SKM-1 treated with dmso at 0.1 percent for 144 hours (cell line): Measurements from ENCODE around the gene SLITRK5.

Experiments
- DNase-seq: peaks from one replicate; lab custom pipeline; 2025; ENCODE audit not compliant: unreplicated experiment; lab: John Stamatoyannopoulos, UW

Gene SLITRK5, protein sequence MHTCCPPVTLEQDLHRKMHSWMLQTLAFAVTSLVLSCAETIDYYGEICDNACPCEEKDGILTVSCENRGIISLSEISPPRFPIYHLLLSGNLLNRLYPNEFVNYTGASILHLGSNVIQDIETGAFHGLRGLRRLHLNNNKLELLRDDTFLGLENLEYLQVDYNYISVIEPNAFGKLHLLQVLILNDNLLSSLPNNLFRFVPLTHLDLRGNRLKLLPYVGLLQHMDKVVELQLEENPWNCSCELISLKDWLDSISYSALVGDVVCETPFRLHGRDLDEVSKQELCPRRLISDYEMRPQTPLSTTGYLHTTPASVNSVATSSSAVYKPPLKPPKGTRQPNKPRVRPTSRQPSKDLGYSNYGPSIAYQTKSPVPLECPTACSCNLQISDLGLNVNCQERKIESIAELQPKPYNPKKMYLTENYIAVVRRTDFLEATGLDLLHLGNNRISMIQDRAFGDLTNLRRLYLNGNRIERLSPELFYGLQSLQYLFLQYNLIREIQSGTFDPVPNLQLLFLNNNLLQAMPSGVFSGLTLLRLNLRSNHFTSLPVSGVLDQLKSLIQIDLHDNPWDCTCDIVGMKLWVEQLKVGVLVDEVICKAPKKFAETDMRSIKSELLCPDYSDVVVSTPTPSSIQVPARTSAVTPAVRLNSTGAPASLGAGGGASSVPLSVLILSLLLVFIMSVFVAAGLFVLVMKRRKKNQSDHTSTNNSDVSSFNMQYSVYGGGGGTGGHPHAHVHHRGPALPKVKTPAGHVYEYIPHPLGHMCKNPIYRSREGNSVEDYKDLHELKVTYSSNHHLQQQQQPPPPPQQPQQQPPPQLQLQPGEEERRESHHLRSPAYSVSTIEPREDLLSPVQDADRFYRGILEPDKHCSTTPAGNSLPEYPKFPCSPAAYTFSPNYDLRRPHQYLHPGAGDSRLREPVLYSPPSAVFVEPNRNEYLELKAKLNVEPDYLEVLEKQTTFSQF

DNA sequence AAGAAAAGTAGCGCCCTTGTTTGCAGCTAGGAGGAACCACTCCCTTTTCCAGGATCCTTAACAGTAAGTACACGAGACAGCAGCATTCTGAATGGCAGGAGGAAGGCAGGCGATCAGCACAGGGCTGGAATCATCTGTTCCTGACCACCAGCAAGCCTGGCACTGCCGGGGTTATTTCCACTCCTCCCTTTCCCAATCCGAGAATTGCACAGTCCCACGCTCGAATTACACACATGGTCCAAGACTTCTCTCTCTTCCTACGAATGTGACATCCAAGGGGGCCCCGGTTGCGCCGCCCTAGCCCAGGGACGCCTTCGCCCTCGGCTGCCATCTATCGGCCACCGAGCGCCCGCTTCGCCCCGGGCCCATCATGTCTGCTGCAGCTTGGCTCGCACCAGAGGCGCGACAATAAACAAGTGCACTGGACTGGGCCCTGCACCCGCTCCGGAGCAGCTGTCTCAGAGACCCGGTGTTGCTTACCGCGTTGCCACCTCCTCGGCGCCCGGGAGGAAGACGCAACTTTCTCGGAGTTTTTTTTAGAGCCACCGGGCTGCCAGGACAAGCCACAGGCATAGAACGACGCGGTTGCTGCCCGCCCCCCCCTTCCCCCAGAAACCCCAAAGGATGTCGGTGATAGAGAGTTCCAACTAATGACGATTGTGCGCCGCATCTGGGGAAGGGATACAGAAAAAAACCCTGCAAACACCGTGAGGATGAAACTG, at the start of gene SLITRK5:
Gene SLITRK5 (plus strand): TSS at position 341 of the 722 bp plus-strand sequence. CDS start 4,018 bp downstream, outside the sequence.
- peak; percentile 74 for DNase-seq

DNA sequence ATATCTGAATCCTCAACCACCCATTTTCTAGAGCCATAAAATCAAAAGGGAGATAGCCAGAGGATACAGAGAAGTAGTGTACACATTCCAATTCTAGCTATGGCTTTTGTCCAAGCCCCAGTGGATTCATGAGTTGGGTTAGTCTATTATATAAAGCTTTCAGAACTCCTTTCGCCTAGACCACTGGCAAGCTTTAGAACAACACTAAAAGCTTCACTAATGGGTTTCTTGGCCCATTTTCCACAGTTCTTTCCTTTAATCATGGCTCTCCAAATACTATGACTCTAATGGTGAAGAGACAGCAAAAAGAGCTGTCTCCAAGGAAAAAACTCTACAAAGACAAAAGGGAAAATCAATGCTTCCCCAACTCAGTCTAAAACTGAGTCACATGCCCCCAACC, 48.2 kb upstream of the SLITRK5 start:
- no peak for DNase-seq

DNA sequence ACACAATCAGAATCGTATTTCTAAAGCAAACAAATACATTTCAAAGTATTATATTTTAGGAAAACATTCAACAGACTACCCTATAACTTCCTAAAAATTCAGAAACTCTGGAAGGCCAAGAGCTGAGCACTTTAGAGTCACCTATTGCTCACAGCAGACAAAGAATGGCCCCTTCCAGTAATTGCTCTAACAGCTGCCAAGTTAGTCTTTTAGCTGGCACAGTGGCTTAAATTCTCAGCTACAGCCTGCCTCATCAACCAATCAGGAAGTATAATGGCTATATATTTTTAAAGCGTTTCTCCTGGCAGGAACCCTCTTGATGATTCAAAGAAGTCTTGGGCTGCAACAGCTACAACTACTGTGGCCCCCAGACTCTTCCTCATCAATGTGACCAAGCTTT, 14.9 kb upstream of the SLITRK5 start:
- no peak for DNase-seq

DNA sequence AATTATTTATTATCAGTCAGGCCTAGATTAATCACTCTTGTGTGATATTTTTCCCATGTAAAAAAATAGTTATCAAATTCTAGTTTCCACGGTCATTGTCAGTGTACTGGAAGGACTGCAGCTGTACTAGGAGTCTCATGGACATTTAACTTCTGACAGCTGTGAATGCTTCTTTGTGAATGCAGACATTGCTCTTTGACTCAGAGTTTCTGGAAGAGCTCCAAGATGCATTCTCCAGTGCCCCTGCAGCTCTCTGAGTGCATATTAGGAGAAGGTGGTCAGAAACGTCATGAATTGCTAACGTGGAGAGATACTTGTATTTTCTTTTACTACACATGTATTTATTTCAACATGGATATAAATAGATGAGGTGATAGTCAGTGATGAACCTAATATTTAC, 9.7 kb upstream of the SLITRK5 start:
- no peak for DNase-seq

DNA sequence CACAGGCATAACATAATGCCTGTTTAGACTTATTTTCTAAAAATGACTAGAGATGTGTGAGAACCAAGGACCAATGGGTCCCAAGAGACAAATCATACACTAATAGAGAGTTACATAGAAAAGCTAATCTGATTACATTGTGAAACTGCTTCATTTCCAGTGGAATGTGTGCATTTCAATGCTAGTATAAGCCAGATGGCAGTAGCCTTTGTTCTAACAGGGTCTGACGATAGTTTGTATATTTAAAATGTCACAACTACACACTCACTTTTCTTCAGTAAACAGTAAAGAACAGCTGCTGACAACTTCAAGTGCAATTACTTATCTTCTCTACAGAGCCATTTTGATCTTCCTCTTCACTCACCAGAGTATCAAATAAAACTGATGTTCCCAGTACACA, 4.3 kb upstream of the SLITRK5 start:
- DNase-seq = no peak

DNA sequence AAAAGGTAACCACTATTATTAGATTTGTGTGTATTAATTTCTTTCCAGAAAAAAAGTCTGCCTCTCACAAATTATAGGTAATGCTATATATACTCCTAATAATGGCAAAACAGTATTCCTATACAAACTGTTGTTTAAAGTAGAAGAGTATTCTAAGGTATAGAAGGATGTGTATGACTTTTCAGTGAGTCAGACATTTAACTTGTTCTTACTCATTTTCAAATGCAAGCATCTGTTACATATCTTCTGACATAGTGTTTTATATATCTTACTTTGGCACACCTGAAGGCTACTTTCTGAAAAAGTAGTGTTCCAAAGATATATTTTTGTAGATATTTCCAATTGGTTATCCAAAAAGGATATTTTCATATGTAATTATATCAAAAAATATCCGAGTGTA, 3.5 kb upstream of the SLITRK5 start:
- no peak for DNase-seq

DNA sequence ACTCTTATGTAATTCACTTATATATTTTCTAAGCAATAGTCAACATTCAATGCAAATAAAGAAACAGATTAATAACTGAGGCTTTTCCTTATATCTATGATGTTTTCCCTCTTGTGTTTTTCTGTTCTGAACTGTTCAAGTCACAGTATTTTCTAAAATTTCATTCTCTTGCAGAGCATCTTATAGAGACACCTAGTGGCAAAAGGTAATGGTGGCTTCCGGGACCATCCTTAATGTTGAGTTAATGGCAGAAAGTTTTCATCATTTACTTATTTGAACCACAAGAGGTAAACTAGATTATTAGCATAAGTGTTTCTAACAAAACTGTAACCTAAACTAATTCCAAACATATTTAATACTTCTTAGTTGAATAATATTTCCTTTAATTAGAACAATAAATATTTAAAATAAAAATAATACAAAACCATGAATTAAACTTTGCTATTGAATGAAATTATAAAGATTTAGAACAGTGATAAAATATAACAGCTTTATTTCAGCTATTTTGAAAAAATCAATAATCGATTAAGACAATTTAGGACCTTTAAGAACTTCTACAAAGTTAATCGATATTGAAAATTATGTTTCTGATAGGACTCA, 1.7 kb upstream of the SLITRK5 start:
- peak; percentile 61 for DNase-seq

DNA sequence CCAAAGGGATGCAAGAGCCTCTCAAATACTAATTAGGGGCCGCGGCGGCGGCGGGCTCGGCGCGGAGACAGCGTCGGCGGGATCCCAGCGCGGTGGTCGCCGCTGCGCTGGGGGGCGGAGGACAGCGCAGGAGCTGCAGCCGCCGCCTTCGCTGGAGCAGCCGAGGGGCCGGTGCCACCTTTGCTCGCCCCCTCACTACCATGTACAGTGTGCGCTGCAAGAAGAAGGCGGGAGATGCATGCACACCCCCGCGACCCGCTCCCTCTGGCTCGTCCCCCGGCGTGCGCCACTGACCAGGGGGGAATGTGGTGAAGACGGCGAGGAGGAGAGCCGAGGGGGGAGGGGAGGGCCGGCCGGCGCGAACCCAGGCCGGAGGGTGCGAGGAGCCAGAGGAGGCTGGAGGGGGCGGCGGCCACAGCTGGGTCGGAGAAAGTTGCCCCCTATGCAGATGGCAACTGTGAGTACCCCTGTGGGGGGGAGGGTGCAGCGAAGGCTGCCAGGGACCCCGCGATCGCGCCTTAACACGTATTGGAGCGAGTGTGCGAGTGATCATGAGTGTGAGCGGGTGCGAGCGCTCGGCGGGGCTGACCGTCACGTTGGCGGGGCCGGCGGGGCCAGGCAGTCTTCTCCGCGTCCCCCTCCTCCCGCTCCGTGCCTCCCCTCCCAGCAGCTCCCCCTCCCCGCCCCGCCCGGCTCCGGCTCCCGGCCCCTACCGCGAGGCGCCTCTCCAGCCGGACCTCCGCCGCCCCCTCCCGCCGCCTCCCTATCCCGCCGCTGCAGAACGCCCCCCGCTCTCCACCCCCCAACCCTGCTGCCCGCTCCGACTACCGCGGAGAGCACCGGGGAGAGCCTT, 808 bp downstream of the SLITRK5 start:
- no peak for DNase-seq

DNA sequence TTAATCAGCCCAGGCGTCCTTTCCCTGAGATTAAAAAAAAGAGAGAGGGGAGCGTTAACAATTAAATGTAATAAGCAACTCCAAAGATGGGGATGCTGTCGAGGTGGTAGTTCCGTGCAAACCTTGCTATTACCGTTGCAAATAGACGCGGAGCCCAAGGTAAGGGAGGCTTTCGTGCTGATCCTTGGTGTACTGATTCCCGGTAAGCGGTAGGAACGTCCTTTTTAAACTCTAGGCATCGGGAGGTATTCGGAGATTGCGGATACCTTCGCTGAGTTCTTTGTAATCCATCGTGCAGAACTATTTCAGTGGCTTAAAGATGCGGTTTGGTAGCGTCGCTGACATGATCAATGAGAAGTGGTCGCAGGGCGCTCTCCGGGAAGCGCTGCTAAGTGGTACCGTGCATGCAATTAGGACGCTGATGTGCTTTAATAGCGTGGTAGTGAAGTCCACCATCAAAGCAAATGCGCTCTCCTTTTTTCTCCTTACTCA, 3.1 kb downstream of the SLITRK5 start:
- no peak for DNase-seq

DNA sequence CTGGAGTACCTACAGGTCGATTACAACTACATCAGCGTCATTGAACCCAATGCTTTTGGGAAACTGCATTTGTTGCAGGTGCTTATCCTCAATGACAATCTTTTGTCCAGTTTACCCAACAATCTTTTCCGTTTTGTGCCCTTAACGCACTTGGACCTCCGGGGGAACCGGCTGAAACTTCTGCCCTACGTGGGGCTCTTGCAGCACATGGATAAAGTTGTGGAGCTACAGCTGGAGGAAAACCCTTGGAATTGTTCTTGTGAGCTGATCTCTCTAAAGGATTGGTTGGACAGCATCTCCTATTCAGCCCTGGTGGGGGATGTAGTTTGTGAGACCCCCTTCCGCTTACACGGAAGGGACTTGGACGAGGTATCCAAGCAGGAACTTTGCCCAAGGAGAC, 4.7 kb downstream of the SLITRK5 start:
- no peak for DNase-seq

DNA sequence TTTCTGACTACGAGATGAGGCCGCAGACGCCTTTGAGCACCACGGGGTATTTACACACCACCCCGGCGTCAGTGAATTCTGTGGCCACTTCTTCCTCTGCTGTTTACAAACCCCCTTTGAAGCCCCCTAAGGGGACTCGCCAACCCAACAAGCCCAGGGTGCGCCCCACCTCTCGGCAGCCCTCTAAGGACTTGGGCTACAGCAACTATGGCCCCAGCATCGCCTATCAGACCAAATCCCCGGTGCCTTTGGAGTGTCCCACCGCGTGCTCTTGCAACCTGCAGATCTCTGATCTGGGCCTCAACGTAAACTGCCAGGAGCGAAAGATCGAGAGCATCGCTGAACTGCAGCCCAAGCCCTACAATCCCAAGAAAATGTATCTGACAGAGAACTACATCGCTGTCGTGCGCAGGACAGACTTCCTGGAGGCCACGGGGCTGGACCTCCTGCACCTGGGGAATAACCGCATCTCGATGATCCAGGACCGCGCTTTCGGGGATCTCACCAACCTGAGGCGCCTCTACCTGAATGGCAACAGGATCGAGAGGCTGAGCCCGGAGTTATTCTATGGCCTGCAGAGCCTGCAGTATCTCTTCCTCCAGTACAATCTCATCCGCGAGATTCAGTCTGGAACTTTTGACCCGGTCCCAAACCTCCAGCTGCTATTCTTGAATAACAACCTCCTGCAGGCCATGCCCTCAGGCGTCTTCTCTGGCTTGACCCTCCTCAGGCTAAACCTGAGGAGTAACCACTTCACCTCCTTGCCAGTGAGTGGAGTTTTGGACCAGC, 5.3 kb downstream of the SLITRK5 start:
- no peak for DNase-seq

DNA sequence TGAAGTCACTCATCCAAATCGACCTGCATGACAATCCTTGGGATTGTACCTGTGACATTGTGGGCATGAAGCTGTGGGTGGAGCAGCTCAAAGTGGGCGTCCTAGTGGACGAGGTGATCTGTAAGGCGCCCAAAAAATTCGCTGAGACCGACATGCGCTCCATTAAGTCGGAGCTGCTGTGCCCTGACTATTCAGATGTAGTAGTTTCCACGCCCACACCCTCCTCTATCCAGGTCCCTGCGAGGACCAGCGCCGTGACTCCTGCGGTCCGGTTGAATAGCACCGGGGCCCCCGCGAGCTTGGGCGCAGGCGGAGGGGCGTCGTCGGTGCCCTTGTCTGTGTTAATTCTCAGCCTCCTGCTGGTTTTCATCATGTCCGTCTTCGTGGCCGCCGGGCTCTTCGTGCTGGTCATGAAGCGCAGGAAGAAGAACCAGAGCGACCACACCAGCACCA, 5.9 kb downstream of the SLITRK5 start:
- no peak for DNase-seq

DNA sequence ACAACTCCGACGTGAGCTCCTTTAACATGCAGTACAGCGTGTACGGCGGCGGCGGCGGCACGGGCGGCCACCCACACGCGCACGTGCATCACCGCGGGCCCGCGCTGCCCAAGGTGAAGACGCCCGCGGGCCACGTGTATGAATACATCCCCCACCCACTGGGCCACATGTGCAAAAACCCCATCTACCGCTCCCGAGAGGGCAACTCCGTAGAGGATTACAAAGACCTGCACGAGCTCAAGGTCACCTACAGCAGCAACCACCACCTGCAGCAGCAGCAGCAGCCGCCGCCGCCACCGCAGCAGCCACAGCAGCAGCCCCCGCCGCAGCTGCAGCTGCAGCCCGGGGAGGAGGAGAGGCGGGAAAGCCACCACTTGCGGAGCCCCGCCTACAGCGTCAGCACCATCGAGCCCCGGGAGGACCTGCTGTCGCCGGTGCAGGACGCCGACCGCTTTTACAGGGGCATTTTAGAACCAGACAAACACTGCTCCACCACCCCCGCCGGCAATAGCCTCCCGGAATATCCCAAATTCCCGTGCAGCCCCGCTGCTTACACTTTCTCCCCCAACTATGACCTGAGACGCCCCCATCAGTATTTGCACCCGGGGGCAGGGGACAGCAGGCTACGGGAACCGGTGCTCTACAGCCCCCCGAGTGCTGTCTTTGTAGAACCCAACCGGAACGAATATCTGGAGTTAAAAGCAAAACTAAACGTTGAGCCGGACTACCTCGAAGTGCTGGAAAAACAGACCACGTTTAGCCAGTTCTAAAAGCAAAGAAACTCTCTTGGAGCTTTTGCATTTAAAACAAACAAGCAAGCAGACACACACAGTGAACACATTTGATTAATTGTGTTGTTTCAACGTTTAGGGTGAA, 6.6 kb downstream of the SLITRK5 start:
- no peak for DNase-seq

DNA sequence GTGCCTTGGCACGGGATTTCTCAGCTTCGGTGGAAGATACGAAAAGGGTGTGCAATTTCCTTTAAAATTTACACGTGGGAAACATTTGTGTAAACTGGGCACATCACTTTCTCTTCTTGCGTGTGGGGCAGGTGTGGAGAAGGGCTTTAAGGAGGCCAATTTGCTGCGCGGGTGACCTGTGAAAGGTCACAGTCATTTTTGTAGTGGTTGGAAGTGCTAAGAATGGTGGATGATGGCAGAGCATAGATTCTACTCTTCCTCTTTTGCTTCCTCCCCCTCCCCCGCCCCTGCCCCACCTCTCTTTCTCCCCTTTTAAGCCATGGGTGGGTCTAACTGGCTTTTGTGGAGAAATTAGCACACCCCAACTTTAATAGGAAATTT, 7.2 kb downstream of the SLITRK5 start:
- DNase-seq = no peak

DNA sequence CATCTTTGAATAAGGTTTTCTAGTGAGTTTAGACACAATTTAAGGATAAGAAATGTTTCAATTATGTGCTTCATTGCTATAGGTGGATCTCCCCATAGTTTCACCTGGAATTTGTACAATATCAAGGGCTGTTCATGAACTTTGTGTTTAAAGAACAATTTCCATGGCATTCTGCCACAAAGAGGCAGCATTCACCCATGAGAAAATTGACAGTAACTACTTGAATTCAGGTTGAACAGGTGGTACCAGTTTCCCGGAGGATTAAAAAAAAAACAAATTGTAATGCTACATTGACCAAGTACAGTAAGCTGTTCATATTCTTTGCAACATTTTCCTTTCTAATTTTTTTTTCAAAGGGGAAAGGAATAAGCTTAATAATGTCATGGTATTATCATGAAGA, 9.1 kb downstream of the SLITRK5 start:
- no peak for DNase-seq

DNA sequence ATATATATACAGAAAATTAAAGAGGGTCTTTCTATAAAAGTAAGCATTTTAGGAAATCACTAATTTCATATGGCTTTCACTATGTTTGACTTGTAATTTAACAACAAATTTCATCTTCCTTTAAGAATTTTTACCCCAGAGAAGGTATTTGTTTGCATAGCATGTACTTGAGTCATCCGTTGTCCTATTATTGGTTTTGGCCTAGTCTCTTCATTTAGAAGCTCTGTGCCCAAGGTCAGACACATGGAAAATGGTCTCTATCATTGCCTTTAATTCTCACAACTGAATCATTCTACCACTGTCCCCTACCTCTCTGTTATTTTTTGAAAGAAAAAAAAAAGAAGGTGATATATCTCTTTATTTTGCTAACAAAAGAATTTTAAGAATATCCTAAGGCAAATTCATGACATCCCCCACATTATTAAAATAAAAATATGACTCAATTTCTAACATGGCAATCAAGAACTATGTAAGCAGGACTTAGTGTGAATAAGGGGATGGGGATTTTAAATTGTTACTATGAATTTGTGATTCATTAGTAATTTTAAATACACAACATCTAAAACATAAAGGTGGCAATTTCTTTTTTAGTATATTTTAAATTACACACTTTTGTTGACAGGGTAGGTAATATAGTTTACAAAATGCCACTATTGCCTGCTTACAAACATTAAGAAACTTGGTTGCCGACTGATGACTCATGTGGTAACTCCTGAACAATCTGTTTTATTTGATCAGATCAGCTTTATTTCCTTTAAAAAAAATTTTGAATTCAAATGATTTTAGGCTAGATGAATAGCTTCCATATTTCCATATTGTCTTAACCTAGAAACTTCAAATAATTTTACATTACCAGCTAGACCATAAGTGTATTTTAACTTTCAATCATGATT, 13.9 kb downstream of the SLITRK5 start:
- no peak for DNase-seq

DNA sequence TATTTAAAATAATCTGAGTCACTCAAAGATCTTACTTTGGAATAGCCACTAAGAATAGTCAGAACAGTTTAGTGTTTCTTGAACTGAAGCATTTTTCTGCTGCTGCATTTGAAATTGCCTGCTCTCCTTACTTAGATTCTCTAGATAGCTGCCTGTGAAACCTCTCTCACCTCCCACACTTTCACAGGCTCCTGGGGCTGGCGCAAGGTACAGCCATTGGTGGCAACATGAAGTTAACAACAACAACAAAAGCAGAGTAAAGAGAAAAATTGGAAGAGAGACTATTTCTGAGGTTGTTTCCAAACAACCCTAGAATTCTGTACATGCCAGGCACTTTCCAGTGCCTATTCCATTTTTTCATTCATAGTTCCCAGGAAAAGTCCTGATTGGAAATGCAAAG, 25.3 kb downstream of the SLITRK5 start:
- no peak for DNase-seq
